Amniotic epithelial cell (primary cell): ENCODE measurements around the gene DIPK1A.

Experiments
- DNase-seq: peaks from one replicate; pipeline ENCODE4 v3.0.0-alpha.2; 2010; ENCODE audit warnings: low read depth

Gene DIPK1A

GRCh38 chr1:92797961-92798360, 163.3 kb downstream of the DIPK1A start:
- peak; percentile 54 for DNase-seq

- no peak for DNase-seq
Observed at GRCh38 chr1:92797297-92797696, 164.0 kb downstream of the DIPK1A start.

DNA sequence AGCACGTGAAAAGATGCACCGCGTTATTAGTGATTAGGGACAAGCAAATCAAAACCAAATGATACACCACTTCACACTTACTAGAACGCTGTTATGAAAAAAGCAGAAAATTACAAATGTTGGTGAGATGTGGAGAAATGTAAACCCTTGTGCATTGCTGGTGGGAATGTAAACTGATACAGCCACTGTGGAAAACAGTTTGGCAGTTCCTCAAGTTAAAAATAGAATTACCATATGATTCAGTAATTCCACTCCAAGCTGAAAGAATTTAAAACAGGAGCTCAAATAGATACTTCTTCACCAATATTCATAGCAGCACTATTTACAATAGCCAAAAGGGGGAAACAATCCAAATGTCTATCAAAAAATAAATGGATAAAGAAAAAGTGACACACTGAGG, 166.1 kb downstream of the DIPK1A start:
- no peak for DNase-seq

DNA sequence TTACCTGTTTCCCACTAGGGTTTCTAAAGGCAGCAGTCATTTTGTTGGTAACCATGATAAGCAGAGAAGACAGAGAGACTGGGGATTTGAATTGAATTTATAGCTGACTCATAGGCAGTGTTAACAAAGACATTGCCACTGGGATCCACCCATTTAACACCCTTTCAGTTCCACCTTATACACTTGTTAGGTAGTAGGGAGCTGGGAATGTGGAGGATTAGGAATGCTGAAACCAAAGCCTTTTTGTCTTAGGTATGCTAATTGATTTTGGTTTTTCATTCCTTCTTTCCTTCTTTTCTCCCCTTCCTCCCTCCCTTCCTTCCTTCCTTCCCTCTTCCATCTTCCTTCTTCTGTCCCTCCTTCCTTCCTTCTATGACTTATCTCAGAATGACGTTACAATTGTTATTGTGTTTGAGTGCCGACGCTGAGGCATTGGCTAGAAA, 168.9 kb downstream of the DIPK1A start:
- DNase-seq: no peak
